ENCODE measurements around the gene ZNF816. TPM values are rescaled to one million over a fixed set of nuclear protein-coding genes. Genes with fewer than 3 reads are reported as not detected.
"Not testable (repeated sequence)": the region's sequence is repeated elsewhere in the genome, so short reads cannot be mapped to it uniquely, and the experiment has no call there.

Gene ZNF816
- total RNA-seq, 1 donor from 2014 or later = 9.0 TPM

GRCh38 chr19:52938761-52939160 is 23.9 kb downstream of the ZNF816 start:
- Mint-ChIP-seq H3K4me1 (ENCODE audit: unreplicated experiment) (peaks cover 23% of the 10 kb centered on the region), H3K36me3 (ENCODE audit: unreplicated experiment) (peaks cover 16% of the 10 kb centered on the region), H3K27ac (ENCODE audit: unreplicated experiment) (no peak overlapping the region), H3K9me3 (ENCODE audit: unreplicated experiment) (no peaks in the 10 kb centered on the region), H3K27me3 (ENCODE audit: unreplicated experiment) (no peaks in the 10 kb centered on the region), H3K4me3 (ENCODE audit: unreplicated experiment) (no peak overlapping the region)
- DNase-seq (ENCODE audit: extremely low spot score, unreplicated experiment) = no peak
- TF ChIP-seq CTCF (IDR thresholded peaks at IDR 0.05) = no peak

GRCh38 chr19:52936954-52937325 is 25.7 kb downstream of the ZNF816 start:
- H3K36me3 Mint-ChIP-seq (ENCODE audit: unreplicated experiment) = peaks cover 24% of the 10 kb centered on the region
- H3K9me3 Mint-ChIP-seq (ENCODE audit: unreplicated experiment) = peaks cover 8% of the 10 kb centered on the region
- H3K4me1 Mint-ChIP-seq (ENCODE audit: unreplicated experiment) = peaks cover 17% of the 10 kb centered on the region
- DNase-seq (ENCODE audit: extremely low spot score, unreplicated experiment) = no peak
- TF ChIP-seq CTCF (IDR thresholded peaks at IDR 0.05) = no peak
- no peak overlapping the region for H3K4me3 Mint-ChIP-seq (ENCODE audit: unreplicated experiment)
- no peak overlapping the region for H3K27ac Mint-ChIP-seq (ENCODE audit: unreplicated experiment)
- H3K27me3 Mint-ChIP-seq (ENCODE audit: unreplicated experiment) = no peaks in the 10 kb centered on the region

- peaks cover 11% of the 10 kb centered on the region for H3K4me1 Mint-ChIP-seq (ENCODE audit: unreplicated experiment)
- peaks cover 26% of the 10 kb centered on the region for H3K36me3 Mint-ChIP-seq (ENCODE audit: unreplicated experiment)
- TF ChIP-seq CTCF (IDR thresholded peaks at IDR 0.05) = no peak
- H3K27ac Mint-ChIP-seq (ENCODE audit: unreplicated experiment) = no peak overlapping the region
- H3K27me3 Mint-ChIP-seq (ENCODE audit: unreplicated experiment) = no peaks in the 10 kb centered on the region
- no peak for DNase-seq (ENCODE audit: extremely low spot score, unreplicated experiment)
- no peak overlapping the region for H3K4me3 Mint-ChIP-seq (ENCODE audit: unreplicated experiment)
- peaks cover 8% of the 10 kb centered on the region for H3K9me3 Mint-ChIP-seq (ENCODE audit: unreplicated experiment)
Observed at GRCh38 chr19:52936151-52936953, 26.3 kb downstream of the ZNF816 start.

GRCh38 chr19:52935434-52935833 is 27.2 kb downstream of the ZNF816 start:
- Mint-ChIP-seq H3K4me1 (ENCODE audit: unreplicated experiment) (peaks cover 8% of the 10 kb centered on the region), H3K27ac (ENCODE audit: unreplicated experiment) (no peak overlapping the region), H3K9me3 (ENCODE audit: unreplicated experiment) (peaks cover 8% of the 10 kb centered on the region), H3K27me3 (ENCODE audit: unreplicated experiment) (no peaks in the 10 kb centered on the region), H3K36me3 (ENCODE audit: unreplicated experiment) (peaks cover 26% of the 10 kb centered on the region), H3K4me3 (ENCODE audit: unreplicated experiment) (no peak overlapping the region)
- TF ChIP-seq CTCF (IDR thresholded peaks at IDR 0.05) = no peak
- no peak for DNase-seq (ENCODE audit: extremely low spot score, unreplicated experiment)

GRCh38 chr19:52924641-52925040 is 38.0 kb downstream of the ZNF816 start:
- peaks cover 19% of the 10 kb centered on the region for H3K36me3 Mint-ChIP-seq (ENCODE audit: unreplicated experiment)
- H3K4me3 Mint-ChIP-seq (ENCODE audit: unreplicated experiment); H3K27ac Mint-ChIP-seq (ENCODE audit: unreplicated experiment); H3K9me3 Mint-ChIP-seq (ENCODE audit: unreplicated experiment); H3K27me3 Mint-ChIP-seq (ENCODE audit: unreplicated experiment); DNase-seq (ENCODE audit: extremely low spot score, unreplicated experiment): not testable (repeated sequence)
- peaks cover 24% of the 10 kb centered on the region for H3K4me1 Mint-ChIP-seq (ENCODE audit: unreplicated experiment)
